Type B pancreatic cell (in vitro differentiated cells): ENCODE data around the gene C4orf51. TPM values are rescaled to one million over a fixed set of nuclear protein-coding genes. Genes with fewer than 3 reads are reported as not detected.

Source experiments
- DNase-seq: peaks from one replicate; pipeline ENCODE4 v3.0.0; 2021; ENCODE audit warnings: mixed read lengths; ENCODE audit not compliant: unreplicated experiment; ENCODE audit errors: extremely low spot score
- H3K27ac Mint-ChIP-seq: 2 replicates; pipeline ENCODE4 v1.8.0; 2021; ENCODE audit warnings: mild to moderate bottlenecking, mixed read lengths
- H3K27me3 Mint-ChIP-seq: 2 replicates; pipeline ENCODE4 v1.8.0; 2021; ENCODE audit warnings: mixed read lengths
- H3K36me3 Mint-ChIP-seq: 2 replicates; pipeline ENCODE4 v1.8.0; 2021; ENCODE audit warnings: mixed read lengths
- H3K4me1 Mint-ChIP-seq: one replicate; pipeline ENCODE4 v1.8.0; 2021; ENCODE audit warnings: mixed read lengths; ENCODE audit not compliant: unreplicated experiment
- H3K4me3 Mint-ChIP-seq: 2 replicates; pipeline ENCODE4 v1.8.0; 2021; ENCODE audit warnings: mild to moderate bottlenecking, mixed read lengths
- H3K9me3 Mint-ChIP-seq: 2 replicates; pipeline ENCODE4 v1.8.0; 2021; ENCODE audit warnings: mixed read lengths
- CTCF ChIP-seq: fragments of 200-600 bp; sonication (generic); conservative IDR thresholded peaks from 2 replicates; pipeline ENCODE4 v1.5.0; 2021; ENCODE audit warnings: antibody characterized with exemption, mild to moderate bottlenecking
- total RNA-seq: library from RNA; stranded (reverse); gene quantifications from 2 replicates; pipeline ENCODE4 v1.2.1, GENCODE V29; 2021; ENCODE audit warnings: low replicate concordance

The C4orf51 gene
- total RNA-seq, 1 donor from 2014 or later = not detected

DNA sequence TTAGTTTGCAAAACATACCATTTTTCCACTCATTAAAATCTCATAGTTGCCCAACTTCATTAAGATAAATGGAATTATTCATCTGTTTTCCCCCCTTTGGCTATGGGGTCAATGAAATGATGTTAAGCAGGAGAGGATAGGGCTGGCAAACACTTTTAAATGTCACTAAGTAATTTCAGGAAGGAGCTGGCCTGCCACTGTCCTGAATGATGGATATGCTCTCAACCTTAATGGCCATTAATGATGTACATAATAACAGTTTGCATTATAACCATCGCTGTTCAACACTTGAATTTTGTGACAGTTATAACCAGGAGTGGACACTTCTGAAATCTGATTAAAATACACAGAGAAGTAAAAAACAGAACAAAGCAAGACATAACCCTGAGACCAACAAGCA, 77.2 kb downstream of the C4orf51 start:
- no peak for TF ChIP-seq CTCF
- no peak for DNase-seq
- H3K27ac Mint-ChIP-seq = no peak overlapping the region
- peaks cover 28% of the 10 kb centered on the region for H3K36me3 Mint-ChIP-seq
- no peaks in the 10 kb centered on the region for H3K4me1 Mint-ChIP-seq
- no peak overlapping the region for H3K4me3 Mint-ChIP-seq
- no peaks in the 10 kb centered on the region for H3K27me3 Mint-ChIP-seq
- H3K9me3 Mint-ChIP-seq = no peaks in the 10 kb centered on the region

- Mint-ChIP-seq H3K27me3 (no peaks in the 10 kb centered on the region), H3K36me3 (peaks cover 47% of the 10 kb centered on the region), H3K27ac (no peak overlapping the region), H3K4me3 (no peak overlapping the region), H3K9me3 (no peaks in the 10 kb centered on the region), H3K4me1 (no peaks in the 10 kb centered on the region)
- TF ChIP-seq CTCF = no peak
- no peak for DNase-seq
Measured at GRCh38 chr4:145760176-145760575, 80.2 kb downstream of the C4orf51 start.

DNA sequence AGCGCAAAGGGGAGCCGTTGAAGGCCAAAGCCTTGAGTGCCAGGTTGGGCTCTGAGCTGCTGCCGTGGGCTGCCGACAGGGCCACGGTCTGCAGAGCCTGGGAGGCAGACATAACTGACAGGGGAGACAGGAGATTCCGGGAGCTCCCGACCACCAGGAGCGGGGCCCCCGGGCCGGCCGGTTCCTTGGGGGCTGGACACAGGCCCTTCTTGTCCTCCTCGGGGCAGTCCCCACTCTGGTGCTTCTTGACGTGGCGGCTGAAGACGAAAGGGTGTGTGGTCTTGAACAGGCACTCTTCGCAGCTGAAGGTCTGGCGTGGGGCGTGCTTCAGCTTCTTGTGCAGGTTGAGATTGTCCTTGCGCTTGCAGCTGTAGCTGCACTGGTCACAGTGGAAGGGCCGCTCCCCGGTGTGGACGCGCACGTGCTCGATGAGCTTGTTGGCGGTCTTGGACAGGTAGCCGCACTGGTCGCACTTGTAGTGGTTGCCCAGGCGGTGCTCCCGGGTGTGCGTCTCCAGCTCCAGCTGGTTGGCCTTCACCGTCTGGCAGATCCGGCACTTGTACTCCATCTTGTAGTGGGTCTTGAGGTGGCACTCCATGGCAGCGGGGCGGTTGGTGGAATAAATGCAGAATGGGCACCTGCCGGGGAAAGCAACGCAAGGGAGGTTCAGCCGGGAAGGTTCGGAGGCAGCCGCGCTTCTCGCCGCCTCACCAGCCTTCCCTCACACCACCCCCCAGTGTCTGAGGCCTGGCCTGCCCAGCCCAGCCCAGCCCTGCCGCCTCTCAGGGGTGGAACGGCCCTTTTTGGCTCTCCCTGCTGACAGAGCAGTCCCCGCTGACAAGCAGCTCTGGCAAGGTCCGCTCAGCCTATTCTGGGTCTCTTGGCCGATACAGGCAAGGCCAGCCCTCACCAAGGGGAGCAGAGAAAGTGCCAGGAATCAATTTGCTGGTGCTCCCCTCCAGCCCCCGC, 81.3 kb downstream of the C4orf51 start:
- H3K27me3 Mint-ChIP-seq = no peaks in the 10 kb centered on the region
- H3K9me3 Mint-ChIP-seq = no peaks in the 10 kb centered on the region
- H3K4me1 Mint-ChIP-seq = no peaks in the 10 kb centered on the region
- no peak overlapping the region for H3K27ac Mint-ChIP-seq
- DNase-seq = no peak
- H3K4me3 Mint-ChIP-seq = no peak overlapping the region
- H3K36me3 Mint-ChIP-seq = peaks cover 57% of the 10 kb centered on the region
- no peak for TF ChIP-seq CTCF

GRCh38 chr4:145762719-145763118, 82.8 kb downstream of the C4orf51 start:
- H3K27ac Mint-ChIP-seq = no peak overlapping the region
- peaks cover 71% of the 10 kb centered on the region for H3K36me3 Mint-ChIP-seq
- DNase-seq = no peak
- no peak for TF ChIP-seq CTCF
- no peaks in the 10 kb centered on the region for H3K27me3 Mint-ChIP-seq
- H3K4me3 Mint-ChIP-seq = no peak overlapping the region
- H3K4me1 Mint-ChIP-seq = no peaks in the 10 kb centered on the region
- H3K9me3 Mint-ChIP-seq = no peaks in the 10 kb centered on the region

GRCh38 chr4:145763399-145763798, 83.5 kb downstream of the C4orf51 start:
- Mint-ChIP-seq H3K9me3 (no peaks in the 10 kb centered on the region), H3K4me3 (no peak overlapping the region), H3K27me3 (no peaks in the 10 kb centered on the region), H3K36me3 (peaks cover 69% of the 10 kb centered on the region), H3K27ac (no peak overlapping the region), H3K4me1 (no peaks in the 10 kb centered on the region)
- TF ChIP-seq CTCF = no peak
- no peak for DNase-seq
